ENCODE data around the gene PTPRN2.
"Not testable (repeated sequence)": the region's sequence is repeated elsewhere in the genome, so short reads cannot be mapped to it uniquely, and the experiment has no call there.

Gene PTPRN2

GRCh38 chr7:158458096-158458495, 129.5 kb downstream of the PTPRN2 start:
- DNase-seq, result no peak

- not testable (repeated sequence) for DNase-seq
Measured at GRCh38 chr7:158457586-158457985, 130.0 kb downstream of the PTPRN2 start.

GRCh38 chr7:158454631-158455030, 133.0 kb downstream of the PTPRN2 start:
- DNase-seq, result no peak

- no peak for DNase-seq
Measured at GRCh38 chr7:158453663-158454062, 134.0 kb downstream of the PTPRN2 start.

- no peak for DNase-seq
Measured at GRCh38 chr7:158452331-158452730, 135.3 kb downstream of the PTPRN2 start.

GRCh38 chr7:158450476-158451124, 137.0 kb downstream of the PTPRN2 start:
- DNase-seq, result no peak

- DNase-seq, result no peak
Measured at GRCh38 chr7:158449942-158450341, 137.7 kb downstream of the PTPRN2 start.

- no peak for DNase-seq
Measured at GRCh38 chr7:158449266-158449665, 138.4 kb downstream of the PTPRN2 start.

- DNase-seq, result no peak
Measured at GRCh38 chr7:158448430-158449100, 139.1 kb downstream of the PTPRN2 start.

- no peak for DNase-seq
Measured at GRCh38 chr7:158447506-158448171, 140.0 kb downstream of the PTPRN2 start.

- no peak for DNase-seq
Measured at GRCh38 chr7:158447151-158447505, 140.5 kb downstream of the PTPRN2 start.

- no peak for DNase-seq
Measured at GRCh38 chr7:158446706-158447105, 140.9 kb downstream of the PTPRN2 start.

- DNase-seq, result no peak
Measured at GRCh38 chr7:158446281-158446680, 141.3 kb downstream of the PTPRN2 start.

GRCh38 chr7:158445421-158446175, 142.0 kb downstream of the PTPRN2 start:
- DNase-seq, result no peak

- no peak for DNase-seq
Measured at GRCh38 chr7:158444501-158445420, 142.9 kb downstream of the PTPRN2 start.

- DNase-seq, result no peak
Measured at GRCh38 chr7:158443688-158444483, 143.7 kb downstream of the PTPRN2 start.

- DNase-seq, result no peak
Measured at GRCh38 chr7:158443014-158443687, 144.5 kb downstream of the PTPRN2 start.

GRCh38 chr7:158442260-158442659, 145.4 kb downstream of the PTPRN2 start:
- DNase-seq, result no peak

GRCh38 chr7:158439035-158439434, 148.6 kb downstream of the PTPRN2 start:
- no peak for DNase-seq

GRCh38 chr7:158432369-158433341, 155.0 kb downstream of the PTPRN2 start:
- no peak for DNase-seq
